ENCODE data around the gene ERN1.

Gene ERN1

GRCh38 chr17:64001763-64002529, 128.0 kb downstream of the ERN1 start:
- DNase-seq: no peak

- no peak for DNase-seq
Measured at GRCh38 chr17:64001091-64001579, 128.8 kb downstream of the ERN1 start.

DNA sequence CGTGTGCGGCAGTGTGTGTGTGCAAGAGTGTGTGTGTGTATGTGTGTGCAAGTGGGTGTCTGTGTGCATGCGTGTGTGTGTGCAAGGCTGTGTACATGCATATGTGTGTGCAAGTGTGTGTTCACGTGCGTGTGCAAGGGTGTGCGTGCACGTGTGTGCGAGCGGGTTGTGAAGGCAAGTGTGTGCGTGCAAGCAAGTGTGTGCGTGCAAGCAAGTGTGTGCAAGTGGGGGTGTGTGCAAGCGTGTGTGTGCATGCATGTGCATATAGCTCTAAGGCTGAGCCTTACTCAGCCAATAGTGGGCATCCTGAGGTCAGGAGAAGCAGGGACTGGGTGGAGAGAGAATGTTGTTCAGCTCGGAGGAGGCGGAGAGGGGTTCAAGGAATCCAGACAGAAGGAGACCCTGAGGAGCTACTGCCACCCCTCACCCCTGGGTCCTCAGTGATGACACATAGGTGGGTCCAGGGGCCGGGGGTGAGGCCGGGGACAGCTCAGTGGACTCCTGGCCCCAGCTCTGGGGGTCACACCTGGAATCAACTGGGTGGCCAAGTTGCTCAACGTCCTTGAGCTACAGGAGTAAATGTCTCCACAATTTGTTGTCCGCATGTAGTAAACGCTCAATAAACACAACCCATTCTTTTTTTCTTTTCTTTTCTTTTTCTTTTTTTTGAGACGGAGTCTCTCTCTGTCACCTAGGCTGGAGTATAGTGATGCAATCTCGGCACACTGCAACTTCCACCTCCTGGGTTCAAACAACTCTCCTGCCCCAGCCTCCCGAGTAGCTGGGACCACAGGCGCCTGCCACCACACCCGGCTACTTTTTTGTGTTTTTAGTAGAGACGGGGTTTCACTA, 130.0 kb downstream of the ERN1 start:
- no peak for DNase-seq

DNA sequence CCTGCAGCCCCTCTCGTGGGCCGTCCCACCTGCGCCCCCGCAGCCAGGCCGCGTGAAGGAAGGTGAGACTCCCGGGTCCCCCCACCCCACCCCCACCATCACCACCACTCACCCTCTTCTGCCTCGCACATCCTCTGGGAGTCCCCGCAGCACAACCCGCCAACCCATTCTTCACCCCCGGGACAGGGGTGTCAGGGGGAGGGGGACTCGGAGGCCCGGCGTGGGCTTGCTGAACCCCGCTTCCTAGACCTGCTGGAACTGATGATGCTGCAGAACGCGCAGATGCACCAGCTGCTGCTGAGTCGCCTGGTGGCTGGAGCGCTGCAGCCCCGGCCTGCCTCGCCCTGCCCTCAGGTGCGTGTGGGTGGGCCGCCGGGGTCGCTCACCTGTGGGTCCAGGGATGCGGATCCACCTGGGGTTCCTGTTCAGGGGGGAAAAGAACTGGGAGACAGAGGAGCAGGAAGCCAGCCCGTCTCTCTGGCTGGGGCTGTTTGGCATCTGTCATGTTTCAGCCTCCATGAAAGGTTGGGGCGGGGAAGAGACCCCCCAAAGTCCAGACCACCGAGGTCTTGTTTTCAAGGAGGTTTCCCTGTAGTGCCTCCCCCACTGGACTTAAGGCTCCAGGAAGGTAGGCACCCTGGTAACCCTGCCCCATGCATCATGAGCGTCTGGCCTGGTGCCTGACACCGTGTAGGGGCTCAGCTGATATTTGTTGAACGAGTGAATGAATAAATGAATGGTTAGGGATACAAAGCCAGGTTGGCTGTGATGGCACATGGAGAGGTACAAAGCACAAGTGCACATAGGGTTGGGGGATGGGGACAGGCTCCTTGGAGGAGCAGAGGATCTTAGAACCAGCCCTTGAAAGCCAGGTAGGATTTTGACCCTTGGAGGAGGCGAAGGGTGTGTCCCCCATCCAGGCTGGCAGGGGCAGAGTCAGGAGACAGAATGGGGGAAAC, 130.9 kb downstream of the ERN1 start:
- no peak for DNase-seq

GRCh38 chr17:63998050-63998720, 131.8 kb downstream of the ERN1 start, which contains the start of gene PRR29:
PRR29 (plus strand) TSS chr17:63998351; CDS start chr17:63998365, 14 bp downstream.
- peak; percentile 9 for DNase-seq

DNA sequence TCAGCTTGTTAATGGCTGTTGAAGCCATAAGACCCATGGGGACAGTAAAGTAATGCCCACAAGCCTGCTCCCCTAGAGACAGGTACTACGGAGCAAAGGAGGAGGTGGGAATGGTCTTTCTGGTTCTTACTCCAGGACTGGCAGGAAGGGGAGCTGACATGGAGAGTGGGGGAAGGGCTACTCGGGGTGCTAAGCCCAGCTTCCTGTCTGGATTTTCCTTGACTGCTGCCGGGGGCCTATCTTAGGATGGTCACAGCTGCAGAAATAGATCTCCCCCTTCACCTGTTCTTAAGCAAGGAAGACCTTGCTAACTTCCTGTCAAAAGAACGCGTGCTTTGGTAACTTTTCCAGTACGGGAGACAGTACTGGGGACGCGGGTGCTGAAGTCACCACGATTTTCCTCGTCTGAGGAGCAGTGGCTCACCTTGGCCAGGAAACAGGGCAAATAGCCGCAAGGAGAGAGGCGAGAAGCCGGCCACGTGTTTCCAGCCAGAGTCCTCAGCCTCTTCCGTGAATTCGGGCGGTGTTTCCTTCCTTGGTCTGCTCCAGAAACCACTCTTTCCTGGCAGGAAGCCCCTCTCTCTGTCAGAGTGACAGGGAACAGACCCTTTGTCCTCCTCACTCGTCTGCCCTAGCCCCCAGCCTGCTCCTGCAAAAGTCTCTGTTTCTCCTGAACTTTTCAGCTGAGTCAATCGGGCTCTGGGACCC, 132.4 kb downstream of the ERN1 start:
- DNase-seq: no peak

DNA sequence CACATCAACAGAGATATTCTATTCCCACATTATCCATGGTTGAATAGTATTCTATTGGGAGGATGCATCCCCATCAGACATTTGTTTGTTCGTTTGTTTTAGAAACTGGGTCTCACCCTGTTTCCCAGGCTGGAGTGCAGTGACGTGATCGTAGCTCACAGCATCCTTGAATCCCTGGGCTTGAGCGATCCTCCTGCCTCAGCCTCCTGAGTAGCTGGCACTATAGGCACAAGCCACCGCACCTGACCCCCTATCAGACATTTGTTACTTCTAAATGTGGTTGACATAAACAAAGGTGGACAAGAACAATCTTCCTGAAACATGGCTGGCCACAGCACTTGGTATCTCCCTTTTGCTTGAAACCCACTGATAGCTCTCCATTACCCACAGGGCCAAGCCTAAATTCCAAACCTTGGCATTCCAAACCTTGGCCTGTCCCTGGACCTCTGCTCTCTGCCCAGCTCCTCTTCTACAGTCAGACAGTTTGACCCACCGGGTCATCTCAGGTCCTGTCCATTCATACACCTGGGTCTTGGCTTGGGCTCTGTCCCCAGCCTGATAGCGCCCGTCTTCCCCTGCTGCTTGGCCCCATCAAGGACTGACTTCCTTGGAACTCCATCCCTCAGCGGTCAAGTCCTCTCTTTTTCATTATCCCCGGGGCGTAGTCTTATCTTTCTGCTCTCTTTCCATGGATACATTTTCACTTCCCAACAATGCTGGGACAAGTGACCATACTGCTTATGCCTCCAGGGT, 133.3 kb downstream of the ERN1 start:
- DNase-seq: no peak

- no peak for DNase-seq
Measured at GRCh38 chr17:63995626-63996025, 134.3 kb downstream of the ERN1 start.

DNA sequence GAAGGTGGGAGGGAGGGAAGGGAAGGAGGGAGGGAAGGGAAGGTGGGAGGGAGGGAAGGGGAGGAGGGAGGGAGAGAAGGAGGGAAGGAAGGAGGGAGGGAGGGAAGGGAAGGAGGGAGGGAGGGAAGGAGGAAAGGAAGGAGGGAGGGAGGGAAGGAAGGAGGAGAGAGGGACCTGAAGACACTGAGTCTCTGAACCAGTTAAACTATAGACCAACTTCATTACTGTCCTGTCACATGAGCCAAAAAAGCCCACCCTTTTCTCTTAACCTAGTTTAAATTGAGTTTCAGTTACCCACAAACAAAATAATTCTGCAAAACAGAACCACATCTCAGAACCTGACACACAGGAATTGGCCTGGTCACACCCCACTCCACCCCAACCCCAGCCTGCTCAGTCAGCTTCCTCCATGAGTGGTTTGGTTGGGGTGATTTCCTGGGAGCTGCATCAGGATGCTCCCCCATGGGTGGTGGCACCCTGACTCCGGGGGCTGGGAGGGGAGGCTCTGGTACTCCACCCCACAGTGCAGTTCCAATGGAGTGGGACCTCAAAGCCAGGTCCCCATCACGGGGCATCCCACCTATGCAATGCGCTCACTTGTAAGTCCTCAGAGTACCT, 136.5 kb downstream of the ERN1 start:
- no peak for DNase-seq

- no peak for DNase-seq
Measured at GRCh38 chr17:63991611-63992010, 138.3 kb downstream of the ERN1 start.

DNA sequence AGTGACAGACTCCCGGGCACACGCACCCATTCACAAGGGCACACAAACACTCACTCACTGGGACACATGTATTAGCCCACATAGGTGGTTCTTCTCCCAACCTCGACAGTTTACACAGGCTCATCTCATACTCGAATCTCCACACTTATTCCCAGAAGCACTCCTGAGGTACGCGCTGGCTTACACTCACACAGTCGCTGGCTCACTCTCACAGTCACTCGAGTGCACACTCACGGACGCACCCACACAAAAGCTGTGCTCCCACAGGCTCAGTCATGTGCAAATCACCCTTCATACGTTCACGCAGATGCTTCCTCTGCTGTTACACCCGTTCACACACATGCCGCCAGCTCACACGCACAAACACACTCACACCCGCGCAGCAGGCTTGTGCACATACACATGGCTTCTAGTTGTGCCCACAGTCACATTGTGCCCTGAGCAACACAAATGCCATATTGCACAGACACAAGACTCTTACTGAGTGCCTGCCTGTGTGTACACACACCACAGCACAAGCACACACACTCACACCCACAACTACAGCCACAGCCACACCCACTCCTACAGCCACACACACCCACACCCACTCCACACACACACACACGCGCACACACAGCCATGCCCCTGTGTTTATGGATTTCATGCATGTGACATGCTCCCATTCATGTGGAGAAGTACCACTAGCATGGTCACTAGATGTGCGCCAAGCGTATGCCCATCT, 140.2 kb downstream of the ERN1 start:
- no peak for DNase-seq

All from NCI-H1694 (cell line).